Measurements from ENCODE around the gene PPIL1.

PPIL1 gene

DNA sequence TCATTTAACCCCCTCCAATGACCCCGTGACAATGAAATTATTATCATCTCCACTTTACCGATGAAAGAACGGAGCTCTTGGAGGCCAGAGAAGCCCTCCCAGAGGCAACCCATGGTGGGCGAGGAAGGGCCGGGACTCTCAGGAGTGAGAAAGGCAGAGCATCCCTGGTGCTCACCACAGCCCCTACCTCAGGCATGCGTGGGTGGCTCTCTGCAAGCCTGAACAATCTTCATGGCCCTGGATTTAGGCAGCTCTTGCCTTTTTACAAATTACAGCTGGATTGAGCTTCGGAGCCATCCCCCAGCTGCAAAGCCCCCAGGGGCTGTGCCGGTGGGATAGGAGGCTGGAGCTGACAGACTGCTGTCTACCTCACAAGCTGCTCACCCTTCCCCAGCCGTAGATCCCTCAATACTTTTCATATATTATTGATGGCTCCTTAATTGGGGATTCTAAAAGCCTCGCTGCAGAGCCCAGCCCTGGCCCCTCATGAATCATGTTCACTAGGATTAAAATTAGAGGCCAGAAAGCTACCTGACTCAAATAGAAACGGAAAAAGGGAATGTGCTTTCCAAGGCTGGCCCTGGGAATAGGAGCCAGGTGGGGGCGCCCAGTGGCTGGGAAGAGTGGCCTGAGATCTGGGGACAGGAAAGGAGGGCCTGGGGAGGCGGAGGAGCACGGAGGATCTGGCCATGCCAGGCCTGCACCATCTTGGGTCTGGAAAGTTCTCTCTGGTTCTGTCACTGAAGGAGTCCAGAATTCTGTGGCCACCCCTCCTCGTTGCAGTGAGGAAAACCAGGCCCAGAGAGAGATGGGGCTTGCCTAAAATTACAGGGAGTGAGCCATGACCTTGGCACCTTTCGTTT is 64.4 kb downstream of the PPIL1 start:
- Histone ChIP-seq H3K9ac (ENCODE audit: low read length in 2 of 2) (no peak overlapping the region), H3K9me3 (ENCODE audit: control insufficient read depth in 2 of 2, low read length in 2 of 2) (no peaks in the 10 kb centered on the region), H3K27me3 (ENCODE audit: control insufficient read depth in 1 of 2, insufficient read depth in 2 of 2, low read length in 2 of 2) (peaks cover 0 to 4% of the 10 kb centered on the region in 2 donors), H3K27ac (ENCODE audit: low read length) (no peak overlapping the region), H3K36me3 (ENCODE audit: control insufficient read depth in 2 of 2, insufficient read depth in 2 of 2, low read length in 2 of 2) (no peaks in the 10 kb centered on the region), H3K4me1 (ENCODE audit: control insufficient read depth, insufficient read depth, low read length) (no peaks in the 10 kb centered on the region), H3K4me3 (ENCODE audit: low read length in 2 of 2) (no peak overlapping the region)

GRCh38 chr6:36809156-36809555 is 65.4 kb downstream of the PPIL1 start:
- no peaks in the 10 kb centered on the region for H3K9me3 ChIP-seq (ENCODE audit: control insufficient read depth in 2 of 2, low read length in 2 of 2)
- H3K9ac ChIP-seq (ENCODE audit: low read length in 2 of 2): no peak overlapping the region
- no peaks in the 10 kb centered on the region for H3K36me3 ChIP-seq (ENCODE audit: control insufficient read depth in 2 of 2, insufficient read depth in 2 of 2, low read length in 2 of 2)
- peaks cover 0 to 5% of the 10 kb centered on the region in 2 donors for H3K27me3 ChIP-seq (ENCODE audit: control insufficient read depth in 1 of 2, insufficient read depth in 2 of 2, low read length in 2 of 2)
- no peaks in the 10 kb centered on the region for H3K4me1 ChIP-seq (ENCODE audit: control insufficient read depth, insufficient read depth, low read length)
- no peak overlapping the region for H3K4me3 ChIP-seq (ENCODE audit: low read length in 2 of 2)
- no peak overlapping the region for H3K27ac ChIP-seq (ENCODE audit: low read length)

GRCh38 chr6:36808634-36809033 is 66.0 kb downstream of the PPIL1 start:
- Histone ChIP-seq H3K36me3 (ENCODE audit: control insufficient read depth in 2 of 2, insufficient read depth in 2 of 2, low read length in 2 of 2) (no peaks in the 10 kb centered on the region), H3K27ac (ENCODE audit: low read length) (no peak overlapping the region), H3K27me3 (ENCODE audit: control insufficient read depth in 1 of 2, insufficient read depth in 2 of 2, low read length in 2 of 2) (peaks cover 0 to 5% of the 10 kb centered on the region in 2 donors), H3K4me3 (ENCODE audit: low read length in 2 of 2) (no peak overlapping the region), H3K9ac (ENCODE audit: low read length in 2 of 2) (no peak overlapping the region), H3K9me3 (ENCODE audit: control insufficient read depth in 2 of 2, low read length in 2 of 2) (no peaks in the 10 kb centered on the region), H3K4me1 (ENCODE audit: control insufficient read depth, insufficient read depth, low read length) (no peaks in the 10 kb centered on the region)

DNA sequence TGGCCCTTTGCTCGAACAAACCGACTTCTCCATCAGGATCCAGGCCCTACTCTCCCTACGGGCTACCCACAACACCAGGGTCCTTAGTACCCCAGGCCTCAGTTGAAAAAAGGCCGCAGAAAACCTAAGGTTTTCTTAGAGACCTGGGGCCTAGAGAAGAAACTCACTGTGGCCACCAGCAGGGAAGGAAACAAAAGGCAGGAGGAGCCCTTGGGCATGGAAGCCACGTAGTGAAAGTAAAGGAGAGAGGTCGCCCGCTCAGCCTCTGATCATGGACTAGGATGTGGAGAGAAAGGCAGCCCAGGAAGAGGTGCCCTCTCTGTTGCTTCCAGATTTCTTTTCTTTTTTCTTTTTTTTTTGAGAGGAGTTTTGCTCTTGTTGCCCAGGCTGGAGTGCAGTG is 66.9 kb downstream of the PPIL1 start:
- H3K9ac ChIP-seq (ENCODE audit: low read length in 2 of 2): no peak overlapping the region
- no peaks in the 10 kb centered on the region for H3K9me3 ChIP-seq (ENCODE audit: control insufficient read depth in 2 of 2, low read length in 2 of 2)
- no peak overlapping the region for H3K27ac ChIP-seq (ENCODE audit: low read length)
- H3K36me3 ChIP-seq (ENCODE audit: control insufficient read depth in 2 of 2, insufficient read depth in 2 of 2, low read length in 2 of 2): no peaks in the 10 kb centered on the region
- no peaks in the 10 kb centered on the region for H3K4me1 ChIP-seq (ENCODE audit: control insufficient read depth, insufficient read depth, low read length)
- peaks cover 0 to 5% of the 10 kb centered on the region in 2 donors for H3K27me3 ChIP-seq (ENCODE audit: control insufficient read depth in 1 of 2, insufficient read depth in 2 of 2, low read length in 2 of 2)
- no peak overlapping the region for H3K4me3 ChIP-seq (ENCODE audit: low read length in 2 of 2)

DNA sequence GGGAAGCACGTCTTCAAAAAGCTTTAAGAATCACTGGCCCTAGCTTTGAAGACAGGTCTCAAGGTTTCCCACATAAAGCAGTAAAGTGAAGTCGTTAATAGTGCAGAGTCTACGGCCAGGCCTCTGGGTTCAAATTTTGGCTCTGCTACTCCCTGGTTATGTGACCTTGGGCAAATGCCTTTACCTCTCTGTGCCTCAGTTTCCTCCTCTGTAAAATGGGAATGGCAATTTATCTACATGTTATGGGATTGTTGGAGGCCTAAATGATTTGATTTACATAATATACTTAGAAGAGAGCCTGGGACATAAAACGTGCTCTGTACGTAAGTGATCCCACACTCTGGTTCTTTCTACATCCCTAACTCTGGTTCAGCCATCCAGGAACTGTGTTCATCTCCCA is 67.5 kb downstream of the PPIL1 start:
- Histone ChIP-seq H3K9me3 (ENCODE audit: control insufficient read depth in 2 of 2, low read length in 2 of 2) (no peaks in the 10 kb centered on the region), H3K9ac (ENCODE audit: low read length in 2 of 2) (no peak overlapping the region), H3K27ac (ENCODE audit: low read length) (no peak overlapping the region), H3K36me3 (ENCODE audit: control insufficient read depth in 2 of 2, insufficient read depth in 2 of 2, low read length in 2 of 2) (no peaks in the 10 kb centered on the region), H3K27me3 (ENCODE audit: control insufficient read depth in 1 of 2, insufficient read depth in 2 of 2, low read length in 2 of 2) (peaks cover 0 to 5% of the 10 kb centered on the region in 2 donors), H3K4me1 (ENCODE audit: control insufficient read depth, insufficient read depth, low read length) (no peaks in the 10 kb centered on the region), H3K4me3 (ENCODE audit: low read length in 2 of 2) (no peak overlapping the region)

DNA sequence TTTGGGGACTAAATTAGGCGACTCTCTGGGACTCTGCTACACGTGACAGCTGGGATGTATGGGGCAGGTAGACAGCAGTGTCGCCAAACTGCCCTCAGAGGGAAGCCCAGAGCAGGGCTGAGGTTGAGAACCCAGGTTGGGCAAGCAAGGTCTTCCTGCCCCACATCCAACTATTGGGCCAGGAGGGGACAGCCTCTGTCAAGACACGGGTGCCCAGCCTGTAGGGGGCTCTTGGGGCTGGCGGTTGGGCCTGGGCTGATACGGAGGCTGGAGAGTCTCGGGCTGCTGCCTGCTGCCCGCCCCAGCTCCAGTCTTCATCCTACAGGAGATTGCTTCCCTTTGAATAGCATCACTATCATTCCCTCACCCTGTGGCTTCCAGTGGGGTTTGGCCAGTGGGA is 68.7 kb downstream of the PPIL1 start:
- Histone ChIP-seq H3K4me3 (ENCODE audit: low read length in 2 of 2) (no peak overlapping the region), H3K9ac (ENCODE audit: low read length in 2 of 2) (no peak overlapping the region), H3K4me1 (ENCODE audit: control insufficient read depth, insufficient read depth, low read length) (no peaks in the 10 kb centered on the region), H3K27ac (ENCODE audit: low read length) (no peak overlapping the region), H3K27me3 (ENCODE audit: control insufficient read depth in 1 of 2, insufficient read depth in 2 of 2, low read length in 2 of 2) (peaks cover 0 to 5% of the 10 kb centered on the region in 2 donors), H3K36me3 (ENCODE audit: control insufficient read depth in 2 of 2, insufficient read depth in 2 of 2, low read length in 2 of 2) (no peaks in the 10 kb centered on the region), H3K9me3 (ENCODE audit: control insufficient read depth in 2 of 2, low read length in 2 of 2) (no peaks in the 10 kb centered on the region)

- no peaks in the 10 kb centered on the region for H3K9me3 ChIP-seq (ENCODE audit: control insufficient read depth in 2 of 2, low read length in 2 of 2)
- H3K27ac ChIP-seq (ENCODE audit: low read length): no peak overlapping the region
- no peak overlapping the region for H3K9ac ChIP-seq (ENCODE audit: low read length in 2 of 2)
- no peaks in the 10 kb centered on the region for H3K36me3 ChIP-seq (ENCODE audit: control insufficient read depth in 2 of 2, insufficient read depth in 2 of 2, low read length in 2 of 2)
- H3K4me1 ChIP-seq (ENCODE audit: control insufficient read depth, insufficient read depth, low read length): no peaks in the 10 kb centered on the region
- H3K27me3 ChIP-seq (ENCODE audit: control insufficient read depth in 1 of 2, insufficient read depth in 2 of 2, low read length in 2 of 2): peaks cover 0 to 5% of the 10 kb centered on the region in 2 donors
- H3K4me3 ChIP-seq (ENCODE audit: low read length in 2 of 2): no peak overlapping the region
These were observed 69.4 kb downstream of the PPIL1 start for GRCh38 chr6:36805096-36805797.
